HepG2 (cell line): ENCODE results near the gene MDP1. TPM values are rescaled to one million over a fixed set of nuclear protein-coding genes. Genes with fewer than 3 reads are reported as not detected.
A peak's percentile ranks its signal among the peaks of the same experiment; 100 is the strongest.

Source experiments
- AKAP8 ChIP-seq: sonication (generic); formaldehyde crosslinking; IDR thresholded peaks from 2 replicates; pipeline ENCODE4 v1.5.1; 2020; ENCODE audit warnings: mild to moderate bottlenecking, missing genetic modification reagents
- DBP ChIP-seq: sonication (generic); formaldehyde crosslinking; IDR thresholded peaks from 2 replicates; pipeline ENCODE4 v1.4.0; 2020; ENCODE audit warnings: missing genetic modification reagents; ENCODE audit errors: not compliant biosample characterization
- GTF2F1 ChIP-seq: fragments of 150-350 bp; IDR thresholded peaks from 2 replicates; pipeline ENCODE4 v1.6.1; 2014; ENCODE audit warnings: low read length
- MTA3 ChIP-seq: sonication (generic); formaldehyde crosslinking; IDR thresholded peaks from 2 replicates; pipeline ENCODE4 v1.4.0; 2020; ENCODE audit warnings: missing genetic modification reagents
- NFKBIZ ChIP-seq: IDR thresholded peaks from 2 replicates; pipeline ENCODE4 v1.6.1; 2018; ENCODE audit warnings: missing genetic modification reagents, missing compliant biosample characterization
- PLRG1 ChIP-seq: fragments of 450-650 bp; conservative IDR thresholded peaks from 2 replicates; pipeline ENCODE4 v1.6.1; 2016
- ZFP37 ChIP-seq: sonication (generic); formaldehyde crosslinking; IDR thresholded peaks from 2 replicates; pipeline ENCODE4 v1.4.0; 2020; ENCODE audit warnings: missing genetic modification reagents, borderline replicate concordance
- polyA plus RNA-seq, 8 experiments: library from polyadenylated mRNA; depleted of rRNA in 3 of 8; stranded (reverse) in 7 of 8; unstranded in 1 of 8; fragments of >200 nt; fragmentation: Illumina TruSeq in 4 of 8; extraction: Trizol in 4 of 8; gene quantifications; 2 replicates each; pipeline versions ENCODE4 v1.2.1 to v1.2.3, GENCODE V29; 2011 to 2016; ENCODE audit warnings: low read depth in 4 of 8, missing spikeins in 1 of 8, mixed read lengths in 1 of 8; ENCODE audit not compliant: insufficient read depth in 1 of 8
- total RNA-seq, 5 experiments: library from RNA; depleted of rRNA; stranded (reverse); fragments of >200 nt; fragmentation: Illumina TruSeq; extraction: Trizol; gene quantifications; 2 replicates each; pipeline ENCODE4 v1.2.3, GENCODE V29; 2016; ENCODE audit warnings: low read depth in 1 of 5
- TF ChIP-seq, protein P1 (sequence below): sonication (generic); formaldehyde crosslinking; IDR thresholded peaks from one replicate; pipeline ENCODE4 v1.5.1; 2020; ENCODE audit warnings: mild to moderate bottlenecking, missing genetic modification reagents; ENCODE audit errors: not compliant biosample characterization
- TF ChIP-seq, protein P2 (sequence below): sonication (generic); formaldehyde crosslinking; IDR thresholded peaks from 2 replicates; pipeline ENCODE4 v1.4.0; 2020; ENCODE audit warnings: missing genetic modification reagents
- TF ChIP-seq, protein P3 (sequence below): sonication (generic); formaldehyde crosslinking; conservative IDR thresholded peaks from 2 replicates; pipeline ENCODE4 v1.4.0; 2020; ENCODE audit warnings: missing genetic modification reagents

MDP1 gene
- total and polyA plus RNA-seq, 2 of the 13 experiments (the other 11 are each of a cell fraction or from before 2014, with no cell fraction given): 44.1 to 48.7 TPM

- TF ChIP-seq, protein P1, sequence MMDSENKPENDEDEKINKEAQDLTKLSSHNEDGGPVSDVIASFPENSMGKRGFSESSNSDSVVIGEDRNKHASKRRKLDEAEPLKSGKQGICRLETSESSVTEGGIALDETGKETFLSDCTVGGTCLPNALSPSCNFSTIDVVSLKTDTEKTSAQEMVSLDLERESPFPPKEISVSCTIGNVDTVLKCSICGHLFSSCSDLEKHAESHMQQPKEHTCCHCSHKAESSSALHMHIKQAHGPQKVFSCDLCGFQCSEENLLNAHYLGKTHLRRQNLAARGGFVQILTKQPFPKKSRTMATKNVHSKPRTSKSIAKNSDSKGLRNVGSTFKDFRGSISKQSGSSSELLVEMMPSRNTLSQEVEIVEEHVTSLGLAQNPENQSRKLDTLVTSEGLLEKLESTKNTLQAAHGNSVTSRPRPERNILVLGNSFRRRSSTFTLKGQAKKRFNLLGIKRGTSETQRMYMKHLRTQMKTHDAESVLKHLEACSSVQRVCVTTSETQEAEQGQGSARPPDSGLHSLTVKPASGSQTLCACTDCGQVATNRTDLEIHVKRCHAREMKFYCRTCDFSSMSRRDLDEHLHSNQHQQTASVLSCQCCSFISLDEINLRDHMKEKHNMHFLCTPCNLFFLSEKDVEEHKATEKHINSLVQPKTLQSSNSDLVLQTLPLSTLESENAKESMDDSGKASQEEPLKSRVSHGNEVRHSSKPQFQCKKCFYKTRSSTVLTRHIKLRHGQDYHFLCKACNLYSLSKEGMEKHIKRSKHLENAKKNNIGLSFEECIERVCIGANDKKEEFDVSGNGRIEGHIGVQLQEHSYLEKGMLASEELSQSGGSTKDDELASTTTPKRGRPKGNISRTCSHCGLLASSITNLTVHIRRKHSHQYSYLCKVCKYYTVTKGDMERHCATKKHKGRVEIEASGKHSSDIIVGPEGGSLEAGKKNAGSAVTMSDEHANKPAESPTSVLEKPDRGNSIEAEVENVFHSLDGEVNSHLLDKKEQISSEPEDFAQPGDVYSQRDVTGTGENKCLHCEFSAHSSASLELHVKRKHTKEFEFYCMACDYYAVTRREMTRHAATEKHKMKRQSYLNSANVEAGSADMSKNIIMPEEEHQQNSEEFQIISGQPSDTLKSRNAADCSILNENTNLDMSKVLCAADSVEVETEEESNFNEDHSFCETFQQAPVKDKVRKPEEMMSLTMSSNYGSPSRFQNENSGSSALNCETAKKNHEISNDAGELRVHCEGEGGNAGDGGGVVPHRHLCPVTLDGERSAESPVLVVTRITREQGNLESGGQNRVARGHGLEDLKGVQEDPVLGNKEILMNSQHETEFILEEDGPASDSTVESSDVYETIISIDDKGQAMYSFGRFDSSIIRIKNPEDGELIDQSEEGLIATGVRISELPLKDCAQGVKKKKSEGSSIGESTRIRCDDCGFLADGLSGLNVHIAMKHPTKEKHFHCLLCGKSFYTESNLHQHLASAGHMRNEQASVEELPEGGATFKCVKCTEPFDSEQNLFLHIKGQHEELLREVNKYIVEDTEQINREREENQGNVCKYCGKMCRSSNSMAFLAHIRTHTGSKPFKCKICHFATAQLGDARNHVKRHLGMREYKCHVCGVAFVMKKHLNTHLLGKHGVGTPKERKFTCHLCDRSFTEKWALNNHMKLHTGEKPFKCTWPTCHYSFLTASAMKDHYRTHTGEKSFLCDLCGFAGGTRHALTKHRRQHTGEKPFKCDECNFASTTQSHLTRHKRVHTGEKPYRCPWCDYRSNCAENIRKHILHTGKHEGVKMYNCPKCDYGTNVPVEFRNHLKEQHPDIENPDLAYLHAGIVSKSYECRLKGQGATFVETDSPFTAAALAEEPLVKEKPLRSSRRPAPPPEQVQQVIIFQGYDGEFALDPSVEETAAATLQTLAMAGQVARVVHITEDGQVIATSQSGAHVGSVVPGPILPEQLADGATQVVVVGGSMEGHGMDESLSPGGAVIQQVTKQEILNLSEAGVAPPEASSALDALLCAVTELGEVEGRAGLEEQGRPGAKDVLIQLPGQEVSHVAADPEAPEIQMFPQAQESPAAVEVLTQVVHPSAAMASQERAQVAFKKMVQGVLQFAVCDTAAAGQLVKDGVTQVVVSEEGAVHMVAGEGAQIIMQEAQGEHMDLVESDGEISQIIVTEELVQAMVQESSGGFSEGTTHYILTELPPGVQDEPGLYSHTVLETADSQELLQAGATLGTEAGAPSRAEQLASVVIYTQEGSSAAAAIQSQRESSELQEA: peak; percentile 98
- TF ChIP-seq NFKBIZ (peak; percentile 3; the same call in 1 of the 2 replicates), MTA3 (CRISPR knock-in tag) (0 out of 2 replicates have a peak, but pooled peaks have one; percentile 54), DBP (CRISPR knock-in tag) (no peak), PLRG1 (no peak), ZFP37 (CRISPR knock-in tag) (no peak), GTF2F1 (no peak), AKAP8 (CRISPR knock-in tag) (peak; percentile 77)
- TF ChIP-seq, protein P2, sequence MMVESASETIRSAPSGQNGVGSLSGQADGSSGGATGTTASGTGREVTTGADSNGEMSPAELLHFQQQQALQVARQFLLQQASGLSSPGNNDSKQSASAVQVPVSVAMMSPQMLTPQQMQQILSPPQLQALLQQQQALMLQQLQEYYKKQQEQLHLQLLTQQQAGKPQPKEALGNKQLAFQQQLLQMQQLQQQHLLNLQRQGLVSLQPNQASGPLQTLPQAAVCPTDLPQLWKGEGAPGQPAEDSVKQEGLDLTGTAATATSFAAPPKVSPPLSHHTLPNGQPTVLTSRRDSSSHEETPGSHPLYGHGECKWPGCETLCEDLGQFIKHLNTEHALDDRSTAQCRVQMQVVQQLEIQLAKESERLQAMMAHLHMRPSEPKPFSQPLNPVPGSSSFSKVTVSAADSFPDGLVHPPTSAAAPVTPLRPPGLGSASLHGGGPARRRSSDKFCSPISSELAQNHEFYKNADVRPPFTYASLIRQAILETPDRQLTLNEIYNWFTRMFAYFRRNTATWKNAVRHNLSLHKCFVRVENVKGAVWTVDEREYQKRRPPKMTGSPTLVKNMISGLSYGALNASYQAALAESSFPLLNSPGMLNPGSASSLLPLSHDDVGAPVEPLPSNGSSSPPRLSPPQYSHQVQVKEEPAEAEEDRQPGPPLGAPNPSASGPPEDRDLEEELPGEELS: no peak; the same call in 1 of the 2 replicates
- TF ChIP-seq, protein P3, sequence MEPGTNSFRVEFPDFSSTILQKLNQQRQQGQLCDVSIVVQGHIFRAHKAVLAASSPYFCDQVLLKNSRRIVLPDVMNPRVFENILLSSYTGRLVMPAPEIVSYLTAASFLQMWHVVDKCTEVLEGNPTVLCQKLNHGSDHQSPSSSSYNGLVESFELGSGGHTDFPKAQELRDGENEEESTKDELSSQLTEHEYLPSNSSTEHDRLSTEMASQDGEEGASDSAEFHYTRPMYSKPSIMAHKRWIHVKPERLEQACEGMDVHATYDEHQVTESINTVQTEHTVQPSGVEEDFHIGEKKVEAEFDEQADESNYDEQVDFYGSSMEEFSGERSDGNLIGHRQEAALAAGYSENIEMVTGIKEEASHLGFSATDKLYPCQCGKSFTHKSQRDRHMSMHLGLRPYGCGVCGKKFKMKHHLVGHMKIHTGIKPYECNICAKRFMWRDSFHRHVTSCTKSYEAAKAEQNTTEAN (CRISPR knock-in tag): peak; percentile 92; the same call in 1 of the 2 replicates
These were observed 17.0 kb upstream of the MDP1 start, which contains the start of gene GMPR2 (continued) for GRCh38 chr14:24232645-24233537.
